ENCODE measurements around the gene NLGN1.

Gene NLGN1

DNA sequence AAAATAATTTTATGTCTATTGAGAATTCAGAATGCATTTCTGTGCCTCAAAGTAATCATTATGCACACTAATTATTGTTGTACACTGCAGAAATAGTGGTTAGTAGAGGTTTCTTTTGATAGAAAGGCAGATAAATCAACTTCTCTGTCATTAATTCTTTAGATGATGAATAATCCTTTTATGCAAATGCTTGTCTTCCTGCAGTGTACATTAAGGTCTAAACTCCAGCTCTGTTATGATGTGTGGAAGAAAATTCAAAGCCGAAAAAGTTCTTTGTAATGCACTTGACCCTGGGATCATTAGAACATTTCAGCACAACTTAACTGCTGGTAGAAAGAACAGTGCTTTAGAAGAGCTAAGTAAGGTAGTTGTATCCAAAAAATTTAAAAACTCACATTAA is 353.0 kb downstream of the NLGN1 start:
- no peak for DNase-seq (ENCODE audit: low read depth in 2 of 3, low spot score in 2 of 3)

DNA sequence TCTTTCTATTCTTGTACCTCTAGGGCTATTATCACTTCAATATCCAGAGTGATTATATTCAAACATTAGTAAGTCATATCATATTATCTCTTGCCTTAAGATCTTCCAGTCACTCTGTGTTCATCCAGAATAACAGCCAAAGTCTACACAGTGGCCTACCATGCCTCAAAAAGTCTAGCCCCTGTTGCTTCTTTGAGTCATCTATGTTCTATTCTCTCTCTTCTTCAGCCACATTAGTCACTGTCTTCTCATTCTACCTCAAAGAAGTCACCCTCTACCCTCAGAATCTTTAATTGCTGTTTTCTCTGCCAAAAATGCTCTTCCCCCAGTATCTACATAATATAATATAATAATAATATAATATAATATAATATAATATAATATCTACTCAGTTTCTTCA is 356.0 kb downstream of the NLGN1 start:
- DNase-seq (ENCODE audit: low read depth in 2 of 3, low spot score in 2 of 3), result no peak

DNA sequence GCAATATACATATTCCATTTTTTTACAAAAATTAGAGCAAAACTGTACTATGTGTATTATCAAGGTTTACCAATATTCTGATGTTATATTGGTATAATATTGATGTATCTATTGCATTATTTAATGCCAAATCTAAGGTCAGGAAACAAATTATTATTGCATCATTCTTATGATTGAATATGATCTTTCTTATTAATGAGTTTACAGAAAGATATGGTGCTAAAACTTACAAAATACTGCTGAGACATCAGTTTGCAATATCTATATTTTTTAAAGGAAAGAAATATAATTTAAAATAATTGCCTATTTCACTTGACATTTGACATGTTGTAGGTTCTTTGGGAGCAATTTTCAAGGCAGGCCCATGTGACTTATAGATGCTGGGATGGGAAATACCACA is 357.6 kb downstream of the NLGN1 start:
- DNase-seq (ENCODE audit: low read depth in 2 of 3, low spot score in 2 of 3), result no peak

DNA sequence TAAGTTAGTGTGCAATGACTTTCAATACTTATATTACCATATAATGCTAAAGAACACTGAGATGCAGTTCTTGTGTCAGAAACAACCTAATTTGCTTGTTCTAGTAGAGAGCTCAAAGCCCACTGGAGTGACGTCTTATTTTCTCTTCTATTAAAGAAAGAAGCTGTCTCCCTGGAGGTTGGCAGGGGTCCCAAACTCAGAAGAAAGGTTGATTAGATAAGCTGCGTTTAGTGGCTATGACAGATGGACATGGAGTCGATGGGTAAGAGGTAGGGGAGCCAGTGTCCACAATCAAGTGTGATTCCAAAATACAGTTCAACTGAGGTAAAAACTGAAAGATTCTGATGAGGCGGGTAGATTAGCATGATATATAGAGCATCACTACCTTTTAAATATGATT is 363.6 kb downstream of the NLGN1 start:
- DNase-seq (ENCODE audit: low read depth in 2 of 3, low spot score in 2 of 3), result no peak

DNA sequence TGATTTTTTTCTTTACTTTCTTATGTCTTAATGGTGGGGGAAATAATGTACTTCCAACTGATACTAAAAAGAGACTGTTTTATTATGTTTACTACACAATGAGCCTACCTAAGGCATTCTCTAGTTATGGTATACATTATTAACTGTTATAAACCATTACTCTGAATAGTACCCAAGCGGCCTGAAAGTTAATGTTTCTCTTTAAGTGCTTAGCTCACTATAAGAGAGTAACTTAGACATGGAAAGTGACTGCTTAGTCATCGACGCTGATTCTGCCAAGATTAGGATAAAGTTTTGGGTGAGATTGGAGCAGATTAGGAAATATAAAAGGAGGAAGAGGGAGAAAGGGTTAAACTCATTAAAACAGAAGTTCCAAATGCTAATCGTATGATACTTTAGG is 365.0 kb downstream of the NLGN1 start:
- DNase-seq (ENCODE audit: low read depth in 2 of 3, low spot score in 2 of 3), result no peak

DNA sequence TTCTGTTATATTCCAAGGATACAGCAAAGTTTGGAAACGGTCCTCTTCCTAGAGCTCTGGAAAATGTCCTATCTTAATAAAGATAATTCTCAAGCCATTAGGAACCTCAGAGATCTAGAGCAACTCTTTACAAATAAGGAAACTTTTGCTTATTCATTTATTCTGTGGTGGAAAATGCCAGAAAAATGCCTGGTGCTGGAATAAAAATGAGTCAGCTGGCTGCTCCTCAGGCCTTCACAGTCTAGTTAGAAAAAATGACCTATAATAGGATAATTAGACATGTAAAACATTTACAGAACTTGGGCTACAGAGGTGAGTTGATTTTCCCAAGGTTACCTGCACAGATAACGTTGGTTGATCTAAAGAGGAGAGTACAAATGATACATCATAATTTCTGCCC is 372.5 kb downstream of the NLGN1 start:
- no peak for DNase-seq (ENCODE audit: low read depth in 2 of 3, low spot score in 2 of 3)

DNA sequence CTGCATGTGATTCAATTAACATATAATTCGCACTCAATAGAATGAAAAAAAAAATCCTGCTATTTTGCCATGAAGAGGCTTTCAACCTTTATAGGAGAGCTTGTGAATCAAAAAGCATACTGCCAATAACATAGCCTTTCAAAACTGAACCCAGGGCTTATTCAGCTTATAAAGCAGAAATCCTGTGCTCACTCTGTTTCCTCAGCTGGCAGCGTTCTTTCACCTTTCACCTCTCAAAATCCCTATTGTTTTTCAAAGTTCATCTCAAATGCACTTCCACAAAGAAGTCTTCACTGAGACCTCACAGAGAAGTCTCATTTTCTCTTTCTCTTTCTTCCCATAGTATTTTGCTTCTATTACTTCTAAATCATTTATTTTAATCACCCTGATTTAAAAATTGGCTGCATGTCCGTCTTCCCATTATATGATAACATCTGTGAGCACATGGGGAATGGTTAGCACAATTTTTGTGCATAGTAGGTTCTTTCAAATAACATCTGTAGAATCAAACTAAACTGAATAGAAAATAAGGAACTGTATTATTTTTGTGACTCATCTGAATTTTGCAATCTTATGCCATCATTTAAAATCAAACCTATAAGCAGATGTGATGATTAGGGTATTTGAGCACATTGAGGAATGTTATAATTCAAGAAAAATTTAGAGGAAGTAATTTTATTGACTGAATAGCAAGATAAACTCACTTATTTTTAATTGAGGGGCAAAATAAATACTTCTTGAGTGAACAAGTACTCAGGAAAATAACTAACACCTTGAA is 373.4 kb downstream of the NLGN1 start:
- DNase-seq (ENCODE audit: low read depth in 2 of 3, low spot score in 2 of 3), result no peak

DNA sequence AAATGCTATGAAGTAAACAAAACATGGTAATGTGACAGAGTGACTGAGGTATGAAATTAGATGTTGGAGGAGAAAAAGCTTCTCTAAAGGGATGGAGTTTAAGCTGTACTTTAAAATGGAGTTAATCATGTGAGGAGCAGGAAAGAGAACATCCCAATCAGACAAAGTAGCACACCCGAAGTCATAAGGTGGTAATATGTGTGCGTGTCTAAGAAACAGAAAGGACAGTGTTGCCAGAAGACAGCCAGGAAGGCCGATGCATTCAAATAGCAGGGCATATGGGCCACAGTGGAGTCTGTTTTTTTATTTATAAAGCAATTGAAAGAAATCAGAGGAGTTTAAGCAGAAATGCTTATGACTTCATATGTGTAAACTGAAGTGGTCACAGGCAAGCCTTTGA is 376.3 kb downstream of the NLGN1 start:
- DNase-seq (ENCODE audit: low read depth in 2 of 3, low spot score in 2 of 3), result no peak

DNA sequence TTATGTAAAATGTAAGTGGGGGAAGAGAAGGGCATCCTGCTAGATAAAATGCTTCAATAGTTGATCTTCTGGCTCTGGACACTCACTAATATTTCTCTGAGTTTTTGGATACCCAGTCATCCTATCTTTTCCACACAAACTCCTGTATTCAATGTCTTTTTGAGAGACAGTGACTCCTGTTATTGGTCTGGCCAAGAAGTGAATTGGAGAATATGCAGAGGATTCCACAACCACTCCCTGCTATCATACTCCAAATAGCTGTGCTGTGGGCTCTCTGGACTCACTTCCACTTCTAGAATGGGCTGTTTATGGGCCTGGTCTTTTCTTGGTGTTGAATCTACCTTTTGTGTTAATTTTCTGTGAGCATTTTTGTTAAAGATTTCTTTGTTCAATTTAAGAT is 376.8 kb downstream of the NLGN1 start:
- no peak for DNase-seq (ENCODE audit: low read depth in 2 of 3, low spot score in 2 of 3)

DNA sequence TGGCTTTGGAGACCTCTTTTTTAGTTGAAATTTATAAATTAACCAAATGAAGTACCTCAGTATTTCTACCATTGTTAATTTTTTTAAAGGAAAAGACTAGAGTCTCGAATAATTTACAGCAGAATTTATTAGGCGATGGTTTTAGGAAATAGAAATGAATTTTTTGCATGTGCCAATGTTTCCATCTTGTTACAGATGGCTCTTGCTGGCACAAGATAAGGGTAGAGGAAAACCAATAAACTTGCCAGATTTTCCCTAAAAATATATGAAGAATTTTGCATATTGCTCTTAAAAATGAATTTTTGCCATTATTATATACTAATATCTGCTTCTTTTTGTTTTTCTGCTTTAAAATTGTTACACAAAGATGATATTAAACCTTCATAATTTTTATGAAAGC is 380.7 kb downstream of the NLGN1 start:
- DNase-seq (ENCODE audit: low read depth in 2 of 3, low spot score in 2 of 3), result no peak

DNA sequence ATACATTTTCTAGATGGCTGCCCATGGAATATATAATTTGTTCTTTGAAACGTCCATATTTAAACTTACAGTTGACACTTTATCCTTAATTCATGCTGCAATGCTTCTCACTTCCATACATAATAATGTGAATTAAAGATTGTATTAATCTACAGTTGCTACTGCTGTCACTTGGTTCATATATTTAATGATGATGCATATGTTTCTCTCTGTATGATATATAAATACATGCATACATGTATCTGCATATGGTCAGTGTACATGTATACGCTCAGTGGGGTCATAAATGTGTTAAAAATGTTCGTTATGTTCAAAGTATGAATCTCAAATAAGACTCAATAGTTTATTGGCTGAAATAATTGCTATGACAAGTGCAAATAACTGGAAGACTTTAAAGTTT is 382.5 kb downstream of the NLGN1 start:
- no peak for DNase-seq (ENCODE audit: low read depth in 2 of 3, low spot score in 2 of 3)

DNA sequence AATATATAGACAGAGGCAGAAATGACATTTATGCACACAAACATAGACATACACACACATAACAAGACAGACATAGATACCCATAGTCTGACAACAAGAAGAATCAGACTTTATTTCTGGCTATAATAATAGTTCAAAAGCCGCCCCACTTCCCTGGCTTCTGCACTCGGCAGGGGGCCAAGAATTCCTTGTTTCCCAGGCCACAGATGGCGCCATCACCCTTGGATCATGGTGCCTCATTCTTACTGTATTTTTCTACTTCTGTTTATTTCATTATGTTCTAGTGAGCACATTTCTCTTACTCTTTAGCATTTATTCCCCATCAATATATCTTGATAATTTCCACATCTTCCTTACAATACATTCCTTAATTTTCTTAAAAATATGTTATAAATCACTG is 387.5 kb downstream of the NLGN1 start:
- DNase-seq (ENCODE audit: low read depth in 2 of 3, low spot score in 2 of 3), result no peak

DNA sequence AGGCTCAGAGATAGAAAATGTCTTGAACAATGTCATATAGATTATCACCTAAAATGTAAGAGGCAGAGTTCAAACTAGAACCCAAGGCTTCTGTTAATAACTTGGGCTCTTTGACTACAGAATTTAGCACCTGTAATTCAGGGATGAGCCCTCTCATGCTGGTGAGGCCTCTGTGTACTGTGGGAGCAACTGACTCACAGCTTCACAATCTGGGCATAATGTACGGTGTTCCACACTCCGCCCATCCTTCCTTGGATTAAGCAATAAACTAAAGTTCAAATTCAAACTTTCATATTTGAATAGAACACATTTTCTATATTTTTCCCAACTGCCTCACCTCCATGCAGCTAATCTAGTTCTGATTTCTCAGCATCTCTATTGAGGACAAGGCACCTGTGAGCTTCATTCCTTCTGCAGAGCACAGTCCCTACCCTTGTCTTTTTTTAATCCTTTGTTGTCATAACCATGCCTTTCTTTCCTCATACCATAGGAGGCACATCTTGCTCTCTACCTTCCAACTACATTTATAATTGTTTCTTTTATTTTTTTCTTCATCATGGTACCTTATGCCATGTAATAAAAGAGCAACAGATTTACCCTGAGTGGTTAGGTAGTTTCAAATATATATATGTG is 392.1 kb downstream of the NLGN1 start:
- no peak for DNase-seq (ENCODE audit: low read depth in 2 of 3, low spot score in 2 of 3)

DNA sequence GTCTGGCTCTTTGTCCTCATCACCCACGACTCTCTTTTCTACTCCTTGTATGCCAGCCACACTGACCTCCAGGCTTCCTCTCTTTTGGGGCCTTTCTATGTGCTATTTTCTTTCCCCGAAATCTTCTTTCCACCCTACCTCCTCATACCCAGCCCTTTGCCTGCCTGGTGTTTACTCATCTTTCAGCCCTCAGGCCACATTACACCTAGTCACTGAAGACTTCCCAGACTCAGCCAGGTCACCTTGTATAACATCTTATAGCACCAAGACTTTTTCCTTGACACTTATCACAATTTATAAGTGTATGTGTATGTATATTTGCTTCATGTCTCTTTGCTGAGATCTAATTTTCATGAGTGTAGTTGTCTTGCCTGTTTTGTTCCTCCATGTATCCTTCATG is 396.4 kb downstream of the NLGN1 start:
- DNase-seq (ENCODE audit: low read depth in 2 of 3, low spot score in 2 of 3), result no peak

DNA sequence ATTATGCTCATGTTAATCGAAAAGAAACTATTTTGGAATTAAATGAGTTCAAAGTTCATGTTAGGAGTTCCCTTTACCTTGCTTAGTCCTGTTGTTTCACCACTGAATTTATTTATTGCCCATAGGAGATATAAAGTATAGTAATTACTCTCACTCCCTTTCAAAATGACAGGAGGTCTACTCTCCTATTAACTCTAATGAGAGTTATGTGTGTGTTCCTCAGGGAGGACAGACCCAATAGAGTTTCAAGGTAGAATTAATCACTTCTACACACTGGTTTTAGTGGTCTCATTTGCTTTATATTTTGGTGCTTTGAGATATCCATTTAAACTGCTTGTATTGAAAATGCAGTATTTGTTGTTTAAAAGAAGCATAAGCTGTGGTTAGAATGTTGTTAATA is 398.9 kb downstream of the NLGN1 start:
- no peak for DNase-seq (ENCODE audit: low read depth in 2 of 3, low spot score in 2 of 3)

DNA sequence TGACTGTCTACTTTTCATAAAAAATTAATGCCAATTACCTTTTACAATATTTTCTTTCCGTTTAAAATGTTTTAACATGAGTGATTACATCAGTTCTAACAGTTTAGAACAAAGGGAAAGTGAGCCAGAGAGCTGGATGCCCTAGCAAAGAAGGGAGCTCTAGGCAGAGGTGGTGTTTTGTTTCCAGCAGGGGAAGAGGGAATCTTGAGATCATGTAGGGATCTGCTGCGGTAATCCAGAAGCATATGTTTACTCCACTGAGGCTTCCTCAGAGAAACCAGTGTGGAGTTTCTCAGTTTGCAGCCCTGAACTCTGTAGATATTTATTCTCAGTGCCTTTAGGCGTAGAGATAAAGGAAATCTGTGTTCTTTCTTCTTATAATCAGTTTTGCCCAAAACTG is 399.3 kb downstream of the NLGN1 start:
- no peak for DNase-seq (ENCODE audit: low read depth in 2 of 3, low spot score in 2 of 3)

DNA sequence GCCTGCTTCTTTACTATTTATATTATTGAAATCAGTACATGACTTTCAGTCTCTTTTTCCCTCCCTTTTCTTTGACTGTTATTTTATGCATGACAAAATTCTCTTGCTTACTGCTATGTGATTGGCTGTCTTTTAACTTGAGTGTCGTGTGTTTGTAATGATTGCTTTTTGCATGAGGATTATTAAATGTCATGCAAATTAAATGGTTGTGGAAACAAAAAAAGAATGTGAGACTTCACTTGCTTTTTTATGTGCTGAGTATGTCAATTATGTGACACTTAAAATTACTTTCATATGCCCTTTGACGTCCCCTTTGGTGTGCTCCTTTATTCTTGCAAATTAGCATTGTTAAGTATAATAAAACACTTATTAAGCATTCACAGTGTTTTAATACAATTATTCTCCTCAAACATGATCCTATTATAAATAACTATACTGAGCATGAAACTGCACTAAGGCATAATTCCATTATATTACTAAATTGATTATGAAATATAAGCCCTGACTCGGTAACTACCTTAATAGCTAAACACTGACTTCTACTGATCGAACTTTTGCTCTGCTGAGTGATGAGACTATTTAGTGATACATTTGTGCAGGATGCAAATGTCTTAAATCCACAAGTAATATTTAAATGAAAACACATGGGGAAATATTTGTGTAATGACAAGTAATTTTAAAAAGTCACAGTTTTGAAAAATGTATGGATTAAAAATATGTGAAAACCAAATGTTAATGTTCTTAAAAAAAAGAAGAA is 401.7 kb downstream of the NLGN1 start:
- DNase-seq (ENCODE audit: low read depth in 2 of 3, low spot score in 2 of 3), result no peak

DNA sequence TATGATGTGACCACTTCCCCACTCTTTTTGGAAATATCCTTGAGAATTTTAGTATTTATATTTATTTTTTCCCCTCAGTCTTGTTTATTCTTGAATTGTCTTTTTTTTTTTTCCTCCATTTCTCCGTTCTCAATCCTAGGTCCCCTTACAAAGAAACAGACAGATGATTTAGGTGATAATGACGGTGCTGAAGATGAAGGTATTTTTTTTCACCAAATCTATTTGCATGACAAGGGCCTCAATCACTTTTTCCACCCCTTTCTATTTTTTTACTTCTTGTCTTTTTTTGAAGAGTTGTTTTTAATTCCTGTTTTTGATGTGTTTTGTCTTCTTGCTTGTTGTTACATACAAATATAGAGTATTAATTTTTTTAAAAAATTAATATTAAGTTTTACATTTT is 402.6 kb downstream of the NLGN1 start:
- DNase-seq (ENCODE audit: low read depth in 2 of 3, low spot score in 2 of 3), result no peak

DNA sequence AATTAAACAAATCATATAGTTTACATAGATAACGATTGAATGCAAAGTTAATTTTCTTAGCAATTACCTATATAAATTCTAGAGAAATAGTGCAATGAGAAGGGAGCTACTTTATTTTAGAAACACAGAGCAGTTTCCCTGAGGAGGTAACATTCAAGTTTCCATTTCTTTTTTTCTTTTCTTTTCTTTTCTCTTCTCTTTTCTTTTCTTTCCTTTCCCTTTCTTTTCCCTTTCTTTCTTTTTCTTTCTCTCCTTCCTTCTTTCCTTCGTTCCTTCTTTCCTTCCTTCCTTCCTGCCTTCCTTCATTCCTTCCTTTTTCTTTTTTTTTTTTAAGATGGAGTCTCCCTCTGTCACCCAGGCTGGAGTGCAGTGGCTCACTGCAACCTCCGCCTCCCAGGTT is 417.3 kb downstream of the NLGN1 start:
- DNase-seq (ENCODE audit: low read depth in 2 of 3, low spot score in 2 of 3), result no peak

DNA sequence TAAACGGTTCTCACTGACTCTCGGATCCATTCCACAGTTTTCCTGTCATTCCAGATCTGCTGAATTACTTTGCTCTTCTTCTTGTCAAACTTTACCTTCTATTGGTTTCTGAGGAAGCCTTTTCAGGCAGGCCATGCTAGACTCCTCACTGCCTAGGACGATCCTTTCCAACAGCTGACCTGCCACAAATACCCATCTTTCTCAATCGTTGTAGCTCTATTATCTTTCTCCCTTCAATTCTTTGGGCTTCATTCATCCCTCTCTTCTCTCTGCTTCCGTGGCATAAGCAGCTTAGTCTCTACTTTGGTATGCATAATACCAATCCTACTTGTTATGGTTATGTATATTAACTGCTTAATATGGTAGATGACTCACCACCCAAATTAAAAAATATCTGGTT is 421.8 kb downstream of the NLGN1 start:
- DNase-seq (ENCODE audit: low read depth in 2 of 3, low spot score in 2 of 3), result no peak

DNA sequence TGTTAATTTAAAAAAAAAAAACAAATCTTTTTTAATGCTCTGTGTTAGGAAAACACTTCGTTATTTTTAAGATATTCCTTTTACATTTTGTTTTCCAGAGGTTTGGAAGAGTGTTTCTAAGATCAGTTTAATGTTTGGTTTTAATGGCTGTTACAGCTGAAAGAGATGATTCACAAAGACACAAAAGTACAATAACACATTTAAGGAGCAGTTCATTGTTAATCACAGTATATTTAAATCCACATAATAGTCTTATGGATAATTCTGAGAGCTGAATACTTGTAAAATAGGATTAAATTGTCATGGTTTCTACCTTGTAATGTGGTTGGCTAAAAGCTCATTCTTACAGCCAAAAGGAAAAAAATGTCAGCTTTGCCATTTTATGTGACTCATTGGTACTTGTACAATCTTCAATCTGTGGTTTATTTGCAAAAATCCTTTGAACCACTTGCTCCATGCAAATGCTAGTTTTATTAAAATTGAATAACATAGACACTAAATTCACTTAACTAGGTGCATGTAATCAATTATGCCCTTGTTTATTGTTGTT is 426.4 kb downstream of the NLGN1 start:
- no peak for DNase-seq (ENCODE audit: low read depth in 2 of 3, low spot score in 2 of 3)

DNA sequence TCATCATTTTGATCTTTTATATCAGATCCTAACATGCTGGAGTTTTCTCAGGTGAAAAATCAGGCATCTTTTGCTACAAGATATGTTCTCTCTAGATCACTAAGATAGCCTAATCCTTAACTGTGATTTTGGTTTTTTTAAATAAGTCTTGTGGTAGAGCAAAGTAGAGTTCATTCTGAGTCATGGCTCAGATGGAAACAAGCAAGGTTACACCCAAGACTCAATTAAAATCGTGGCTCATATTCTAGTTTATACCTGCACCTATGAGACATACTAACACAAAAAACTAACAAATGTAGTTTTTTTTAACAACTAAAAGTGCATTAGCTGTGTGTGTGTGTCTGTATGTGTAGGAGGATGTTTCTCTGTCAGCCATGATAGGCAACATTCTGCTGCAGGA is 428.2 kb downstream of the NLGN1 start:
- no peak for DNase-seq (ENCODE audit: low read depth in 2 of 3, low spot score in 2 of 3)

Data from activated CD8-positive, alpha-beta memory T cell treated with anti-CD3 and anti-CD28 coated beads for 48 hours (primary cell).